ENCODE data around the gene SND1.
A peak's percentile ranks its signal among the peaks of the same experiment; 100 is the strongest.

The SND1 gene

DNA sequence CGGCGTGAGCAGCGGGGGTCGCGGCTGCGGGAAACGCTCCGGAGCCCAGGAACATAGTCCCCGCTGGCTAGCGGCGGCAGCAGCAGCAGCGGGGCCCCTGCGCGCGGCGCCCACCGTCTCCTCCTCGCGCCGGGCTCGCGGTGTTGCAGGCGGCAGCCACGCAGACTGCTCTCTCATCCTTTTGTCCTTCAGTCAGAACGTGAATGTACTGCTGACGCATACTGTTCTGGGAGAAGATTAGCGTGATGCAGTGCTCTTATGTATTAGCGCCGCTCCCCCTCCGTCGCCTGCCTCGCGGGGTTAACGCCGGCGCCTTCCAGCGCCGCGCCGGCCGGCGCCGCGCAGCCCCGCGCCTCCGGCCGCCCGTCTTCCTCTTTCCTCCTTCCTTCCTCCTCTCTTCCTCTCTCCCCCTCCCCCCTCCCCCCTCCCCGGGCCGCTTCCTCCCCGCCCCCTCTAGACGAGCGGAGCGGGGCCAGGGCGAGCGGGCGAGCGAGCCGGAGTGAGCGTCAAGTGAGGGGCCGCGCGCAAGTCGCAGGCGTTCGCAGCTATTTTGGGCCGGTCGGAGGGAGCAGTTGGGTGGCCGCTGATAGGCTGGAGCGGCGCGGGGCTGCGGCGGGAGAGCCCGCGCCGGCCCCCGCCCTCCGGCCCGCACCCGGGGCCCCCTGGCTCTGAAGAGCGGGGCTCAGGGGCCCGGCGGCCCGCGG lies 380.1 kb downstream of the SND1 start:
- DNase-seq (ENCODE audit: low spot score) = peak; percentile 85
- TF ChIP-seq, protein P1, sequence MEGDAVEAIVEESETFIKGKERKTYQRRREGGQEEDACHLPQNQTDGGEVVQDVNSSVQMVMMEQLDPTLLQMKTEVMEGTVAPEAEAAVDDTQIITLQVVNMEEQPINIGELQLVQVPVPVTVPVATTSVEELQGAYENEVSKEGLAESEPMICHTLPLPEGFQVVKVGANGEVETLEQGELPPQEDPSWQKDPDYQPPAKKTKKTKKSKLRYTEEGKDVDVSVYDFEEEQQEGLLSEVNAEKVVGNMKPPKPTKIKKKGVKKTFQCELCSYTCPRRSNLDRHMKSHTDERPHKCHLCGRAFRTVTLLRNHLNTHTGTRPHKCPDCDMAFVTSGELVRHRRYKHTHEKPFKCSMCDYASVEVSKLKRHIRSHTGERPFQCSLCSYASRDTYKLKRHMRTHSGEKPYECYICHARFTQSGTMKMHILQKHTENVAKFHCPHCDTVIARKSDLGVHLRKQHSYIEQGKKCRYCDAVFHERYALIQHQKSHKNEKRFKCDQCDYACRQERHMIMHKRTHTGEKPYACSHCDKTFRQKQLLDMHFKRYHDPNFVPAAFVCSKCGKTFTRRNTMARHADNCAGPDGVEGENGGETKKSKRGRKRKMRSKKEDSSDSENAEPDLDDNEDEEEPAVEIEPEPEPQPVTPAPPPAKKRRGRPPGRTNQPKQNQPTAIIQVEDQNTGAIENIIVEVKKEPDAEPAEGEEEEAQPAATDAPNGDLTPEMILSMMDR (IDR thresholded peaks at IDR 0.05; ENCODE audit: extremely low read depth, missing control alignments) = no peak

DNA sequence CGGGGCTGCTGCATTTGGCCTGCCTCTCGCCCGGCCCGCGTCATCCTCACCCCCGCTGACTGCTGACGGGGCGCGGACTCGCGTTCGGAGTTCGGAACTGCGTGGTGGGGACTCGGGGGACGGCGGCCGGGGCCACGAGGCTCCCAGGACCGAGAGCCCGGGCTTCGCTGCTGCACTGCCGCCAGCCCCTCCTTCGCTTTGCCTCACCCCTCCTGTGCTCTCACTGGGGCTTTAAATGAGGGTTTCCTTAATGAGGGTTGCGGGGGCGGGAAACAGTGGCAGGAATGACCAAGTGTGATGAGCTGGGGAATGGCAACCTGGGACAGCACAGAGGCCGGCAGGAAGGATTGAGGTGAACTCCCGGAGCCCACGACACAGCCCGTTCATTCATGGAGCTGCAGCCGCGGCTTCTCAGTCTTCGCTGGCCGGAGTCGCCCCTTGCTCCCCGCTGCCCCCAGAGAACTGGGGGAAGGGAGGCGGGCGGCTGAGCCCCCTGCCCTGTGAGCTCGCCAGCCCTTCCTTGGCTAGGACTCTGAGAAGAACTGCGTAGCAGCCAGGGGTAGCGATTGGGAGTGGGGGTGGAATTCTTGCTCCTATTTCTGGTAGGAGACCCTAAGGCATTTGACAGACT lies 380.7 kb downstream of the SND1 start:
- peak; percentile 56 for DNase-seq (ENCODE audit: low spot score)
- TF ChIP-seq, protein P1 (IDR thresholded peaks at IDR 0.05; ENCODE audit: extremely low read depth, missing control alignments) = no peak

DNA sequence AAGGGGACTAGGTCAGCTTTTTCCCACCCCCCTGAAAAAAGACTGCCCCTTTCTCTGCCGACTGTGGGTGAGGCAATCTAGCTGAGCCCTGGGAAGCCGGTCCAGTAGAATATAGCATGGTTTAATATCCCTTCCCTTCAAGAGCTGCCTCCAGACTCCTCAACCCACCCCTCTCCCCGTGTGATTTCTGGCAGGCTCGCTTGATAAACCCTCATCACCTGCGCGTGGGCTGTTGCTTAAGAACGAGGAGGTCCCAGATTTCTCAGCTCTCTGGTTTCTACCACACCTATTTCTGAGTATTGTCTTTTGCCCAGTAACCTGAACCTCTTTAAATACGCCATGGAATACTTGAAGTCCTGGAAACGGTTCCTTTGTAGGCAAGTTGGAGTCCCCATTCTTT lies 381.3 kb downstream of the SND1 start:
- TF ChIP-seq, protein P1 (IDR thresholded peaks at IDR 0.05; ENCODE audit: extremely low read depth, missing control alignments) = no peak
- DNase-seq (ENCODE audit: low spot score) = no peak

DNA sequence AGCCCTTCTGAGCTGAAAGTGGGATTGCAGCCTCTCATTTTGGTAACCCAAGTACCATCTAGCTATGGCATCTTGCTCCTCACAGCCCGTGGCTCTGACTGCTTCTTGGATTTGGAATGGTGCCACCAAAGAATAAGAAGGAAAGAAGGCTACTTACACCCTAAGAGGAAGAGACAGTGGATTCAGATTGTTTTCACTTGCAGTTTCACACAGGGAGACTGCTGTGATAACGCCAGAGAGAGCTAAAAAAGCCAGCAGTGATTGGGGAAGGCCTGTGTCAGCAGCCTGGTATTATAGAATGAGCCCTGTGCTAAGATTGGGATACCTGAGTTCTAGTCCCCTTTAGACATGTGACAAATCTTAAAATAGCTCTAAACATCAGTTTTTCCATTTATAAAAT lies 382.8 kb downstream of the SND1 start:
- no peak for DNase-seq (ENCODE audit: low spot score)
- TF ChIP-seq, protein P1 (IDR thresholded peaks at IDR 0.05; ENCODE audit: extremely low read depth, missing control alignments) = no peak

DNA sequence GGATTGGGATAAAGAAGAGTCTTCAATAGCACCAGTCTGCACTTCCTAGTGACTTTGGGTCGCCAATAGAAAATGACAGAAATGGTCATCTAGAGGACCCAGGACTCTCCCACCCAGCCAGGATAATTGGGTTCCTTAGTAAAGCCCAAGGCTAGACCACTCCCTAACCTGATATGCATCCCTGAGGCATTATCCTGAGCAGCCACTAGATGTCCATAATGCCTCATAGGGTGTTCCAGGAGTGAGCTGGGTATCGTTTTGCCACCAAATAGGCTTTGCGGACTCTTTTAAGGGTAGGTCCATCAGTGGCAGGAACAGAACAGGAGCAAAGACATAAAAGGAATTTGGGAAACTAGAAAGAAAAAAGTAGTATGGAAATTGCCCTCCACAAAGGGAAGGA lies 383.7 kb downstream of the SND1 start:
- TF ChIP-seq, protein P1 (IDR thresholded peaks at IDR 0.05; ENCODE audit: extremely low read depth, missing control alignments) = no peak
- no peak for DNase-seq (ENCODE audit: low spot score)

DNA sequence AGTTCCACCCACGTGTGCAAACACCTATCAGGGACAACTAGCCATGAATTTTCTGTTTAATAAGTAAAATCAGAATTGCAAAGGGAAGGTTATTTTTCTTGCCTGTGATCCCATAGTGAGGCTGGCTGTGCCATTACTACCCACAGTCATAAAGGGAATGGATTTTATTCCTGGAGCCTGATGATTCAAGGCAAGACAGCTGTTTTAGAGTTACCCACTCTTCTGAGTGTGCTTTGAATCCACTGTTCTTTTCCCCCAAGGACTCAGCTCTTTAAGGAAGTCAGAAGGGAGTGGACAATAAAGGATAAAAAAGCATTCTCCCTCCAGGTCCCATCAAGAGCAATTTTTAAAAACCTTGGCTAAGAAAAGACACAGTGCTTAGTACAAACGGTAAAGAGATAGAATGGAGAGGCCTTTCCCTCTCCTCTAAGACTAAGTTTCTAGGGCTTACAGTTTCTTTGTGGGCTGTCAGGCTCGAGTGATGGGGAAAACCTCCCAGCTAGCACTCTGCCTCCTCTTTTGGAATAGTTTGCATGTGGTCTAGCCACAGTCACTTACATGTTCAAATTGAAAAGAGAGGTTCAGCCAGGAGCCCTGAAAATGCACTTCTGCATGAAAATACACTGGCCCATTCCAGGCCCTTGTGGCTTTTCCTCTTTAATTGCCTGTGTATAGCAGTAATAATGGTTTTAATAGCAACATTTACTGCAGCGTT lies 384.4 kb downstream of the SND1 start:
- DNase-seq (ENCODE audit: low spot score) = peak; percentile 66
- TF ChIP-seq, protein P1 (IDR thresholded peaks at IDR 0.05; ENCODE audit: extremely low read depth, missing control alignments) = no peak

DNA sequence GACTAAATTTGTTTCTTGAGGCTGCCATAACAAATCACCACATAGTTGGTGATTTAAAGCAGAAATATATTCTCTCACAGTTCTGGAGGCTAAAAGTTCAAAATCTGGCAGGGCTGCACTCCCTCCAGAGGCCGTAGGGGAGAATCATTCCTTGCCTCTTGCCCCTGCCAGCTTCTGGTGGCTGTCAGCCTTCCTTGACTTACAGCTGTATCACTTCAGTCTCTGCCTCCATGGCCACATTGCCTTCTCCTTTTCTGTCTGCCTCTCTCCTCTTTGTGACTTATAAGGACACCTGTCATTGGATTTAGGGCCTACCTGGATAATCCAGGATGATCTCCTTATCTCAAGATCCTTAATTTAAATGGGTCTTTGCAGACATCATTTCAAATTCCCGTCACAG lies 385.1 kb downstream of the SND1 start:
- DNase-seq (ENCODE audit: low spot score) = no peak

More for the DNA sequence above, 385.1 kb downstream of the SND1 start:
- TF ChIP-seq, protein P1 (IDR thresholded peaks at IDR 0.05; ENCODE audit: extremely low read depth, missing control alignments) = no peak

Measured in GM20000 (cell line).